HEK293T (cell line): ENCODE results near the gene ATP9B.

ENCODE experiments used
- CTCF ChIA-PET: fragments of 350-600 bp; formaldehyde crosslinking; extraction: SDS; loops from one replicate; lab custom pipeline; 2021; ENCODE audit warnings: antibody characterized with exemption, inconsistent platforms; lab: Yijun Ruan, JAX
- POLR2A ChIA-PET: fragments of 350-600 bp; formaldehyde crosslinking; extraction: SDS; loops from one replicate; lab custom pipeline; 2020; ENCODE audit warnings: antibody characterized with exemption, inconsistent platforms; lab: Yijun Ruan, JAX
- DNase-seq: peaks from one replicate; pipeline ENCODE4 v3.0.0; 2012; ENCODE audit warnings: mixed read lengths; ENCODE audit errors: extremely low spot score
- ARNT ChIP-seq: fragments of 450-650 bp; IDR thresholded peaks from 2 replicates; pipeline ENCODE4 v1.6.1; 2017; ENCODE audit warnings: mild to moderate bottlenecking
- BHLHE40 ChIP-seq: fragments of 450-650 bp; IDR thresholded peaks from 2 replicates; pipeline ENCODE4 v1.6.1; 2016; ENCODE audit warnings: mild to moderate bottlenecking, moderate library complexity, borderline replicate concordance
- CTBP1 ChIP-seq: fragments of 450-650 bp; IDR thresholded peaks from 2 replicates; pipeline ENCODE4 v1.6.1; 2016; ENCODE audit warnings: borderline replicate concordance
- ELF4 ChIP-seq: fragments of 450-650 bp; IDR thresholded peaks from 2 replicates; pipeline ENCODE4 v1.6.1; 2017; ENCODE audit warnings: antibody characterized with exemption
- FOXA1 ChIP-seq: fragments of 450-650 bp; IDR thresholded peaks from 2 replicates; pipeline ENCODE4 v1.6.1; 2016; ENCODE audit warnings: mild to moderate bottlenecking
- FOXK2 ChIP-seq: fragments of 450-650 bp; IDR thresholded peaks from 2 replicates; pipeline ENCODE4 v1.6.1; 2016; ENCODE audit warnings: mild to moderate bottlenecking
- FOXM1 ChIP-seq: fragments of 450-650 bp; IDR thresholded peaks from 2 replicates; pipeline ENCODE4 v1.6.1; 2017; ENCODE audit warnings: mild to moderate bottlenecking, borderline replicate concordance
- HDGF ChIP-seq: fragments of 450-650 bp; IDR thresholded peaks from 2 replicates; pipeline ENCODE4 v1.6.1; 2017; ENCODE audit warnings: antibody characterized with exemption, borderline replicate concordance
- L3MBTL2 ChIP-seq: fragments of 450-650 bp; conservative IDR thresholded peaks from 2 replicates; pipeline ENCODE4 v1.6.1; 2016; ENCODE audit warnings: mild to moderate bottlenecking
- LEF1 ChIP-seq: fragments of 450-650 bp; IDR thresholded peaks from 2 replicates; pipeline ENCODE4 v1.6.1; 2017; ENCODE audit warnings: mild to moderate bottlenecking, borderline replicate concordance
- NFRKB ChIP-seq: fragments of 450-650 bp; IDR thresholded peaks from 2 replicates; pipeline ENCODE4 v1.6.1; 2016; ENCODE audit warnings: mild to moderate bottlenecking, moderate library complexity
- SP1 ChIP-seq: fragments of 450-650 bp; IDR thresholded peaks from 2 replicates; pipeline ENCODE4 v1.6.1; 2017
- SUZ12 ChIP-seq: fragments of 450-650 bp; IDR thresholded peaks from 2 replicates; pipeline ENCODE4 v1.6.1; 2016; ENCODE audit warnings: mild to moderate bottlenecking
- TARDBP ChIP-seq: fragments of 450-650 bp; IDR thresholded peaks from 2 replicates; pipeline ENCODE4 v1.6.1; 2016
- ZNF384 ChIP-seq: fragments of 450-650 bp; IDR thresholded peaks from 2 replicates; pipeline ENCODE4 v1.6.1; 2016
- TF ChIP-seq, protein P1 (sequence below): fragments of 450-650 bp; IDR thresholded peaks from 2 replicates; pipeline ENCODE4 v1.6.1; 2016

ATP9B gene

DNA sequence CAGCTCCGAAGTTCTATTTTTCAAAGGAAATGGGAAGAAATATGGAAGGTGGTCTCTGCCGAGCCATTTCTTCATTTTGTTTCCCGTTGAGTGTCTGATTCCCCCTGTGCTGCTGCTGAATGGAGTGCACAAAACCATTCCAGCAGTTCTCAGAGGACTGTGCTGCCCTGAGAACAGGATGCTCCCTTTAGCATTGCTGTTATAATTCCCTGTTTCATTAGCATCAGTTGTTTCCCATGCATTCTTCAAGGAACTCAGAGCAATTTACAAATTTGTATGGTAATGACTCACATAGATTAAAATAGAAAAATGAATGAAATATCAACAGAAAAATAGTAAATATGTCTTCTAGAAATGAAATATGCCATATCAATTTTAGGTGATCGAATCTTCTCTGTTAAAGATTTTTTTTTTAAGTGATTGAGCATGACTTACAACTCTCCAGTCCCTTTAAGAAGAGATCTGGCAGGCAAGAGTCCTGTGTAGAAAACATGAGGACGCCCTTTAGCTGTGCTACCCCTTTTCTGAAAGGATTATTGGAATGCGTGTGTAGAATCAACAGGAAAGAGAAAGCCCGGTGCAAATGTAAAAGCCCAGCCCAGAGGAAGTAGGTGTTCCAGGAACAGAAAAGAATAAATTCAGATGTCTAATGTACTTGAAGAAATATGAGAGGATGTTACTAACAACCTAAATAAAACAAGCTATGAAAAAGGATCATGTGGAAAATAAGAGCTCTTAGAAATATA lies 118.5 kb downstream of the ATP9B start:
- ChIA-PET POLR2A (no interaction called here), CTCF (no interaction called here)
- DNase-seq, result no peak
- TF ChIP-seq CTBP1 (no peak), FOXK2 (no peak), BHLHE40 (no peak), LEF1 (no peak), ARNT (no peak), NFRKB (no peak), FOXM1 (no peak), HDGF (no peak), L3MBTL2 (no peak), ZNF384 (no peak), FOXA1 (no peak)
- TF ChIP-seq, protein P1, sequence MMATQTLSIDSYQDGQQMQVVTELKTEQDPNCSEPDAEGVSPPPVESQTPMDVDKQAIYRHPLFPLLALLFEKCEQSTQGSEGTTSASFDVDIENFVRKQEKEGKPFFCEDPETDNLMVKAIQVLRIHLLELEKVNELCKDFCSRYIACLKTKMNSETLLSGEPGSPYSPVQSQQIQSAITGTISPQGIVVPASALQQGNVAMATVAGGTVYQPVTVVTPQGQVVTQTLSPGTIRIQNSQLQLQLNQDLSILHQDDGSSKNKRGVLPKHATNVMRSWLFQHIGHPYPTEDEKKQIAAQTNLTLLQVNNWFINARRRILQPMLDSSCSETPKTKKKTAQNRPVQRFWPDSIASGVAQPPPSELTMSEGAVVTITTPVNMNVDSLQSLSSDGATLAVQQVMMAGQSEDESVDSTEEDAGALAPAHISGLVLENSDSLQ, result no peak

DNA sequence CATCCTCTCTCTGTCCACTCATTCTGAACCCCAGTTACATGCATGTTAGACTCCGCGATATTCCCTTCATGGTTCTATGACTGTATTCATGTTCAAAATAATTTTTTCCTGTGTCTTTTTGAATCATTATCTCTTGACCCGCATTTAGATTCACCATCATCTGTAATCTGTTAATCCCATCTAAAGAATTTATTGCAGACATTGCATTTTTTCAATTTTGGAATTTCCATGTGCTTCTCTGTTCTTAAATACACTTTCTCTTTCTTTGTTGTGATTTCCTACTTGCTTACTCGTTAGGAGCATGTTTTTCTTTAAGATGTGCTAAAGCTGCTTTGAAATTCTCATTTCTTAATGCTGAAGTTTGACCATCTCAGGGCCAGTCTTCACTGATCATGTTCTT lies 122.2 kb downstream of the ATP9B start:
- POLR2A ChIA-PET, result no interaction called here

DNA sequence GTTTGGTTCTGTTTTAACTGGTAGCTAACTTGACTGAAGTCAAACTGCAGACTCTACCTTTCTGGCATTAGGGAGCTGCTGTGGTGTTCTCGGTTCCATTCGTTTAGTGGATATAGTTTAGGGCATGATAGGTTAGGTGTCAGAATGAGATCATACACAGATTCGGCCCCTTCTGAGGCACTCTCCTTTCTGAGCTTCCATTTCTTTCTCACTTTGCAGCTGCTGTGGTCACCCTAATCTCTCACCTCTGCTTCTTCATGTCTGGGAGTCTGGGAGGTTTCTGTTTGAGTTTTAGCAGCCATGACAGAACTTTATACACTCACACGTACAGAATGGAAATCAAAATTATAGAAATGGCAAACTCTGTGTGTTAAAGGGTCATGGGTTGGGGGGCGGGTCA lies 122.8 kb downstream of the ATP9B start:
- DNase-seq, result no peak
- no peak for TF ChIP-seq HDGF
- TF ChIP-seq ARNT, result no peak
- TF ChIP-seq BHLHE40, result no peak
- TF ChIP-seq FOXK2, result no peak
- TF ChIP-seq SP1, result no peak
- no peak for TF ChIP-seq NFRKB
- no peak for TF ChIP-seq ELF4
- no peak for TF ChIP-seq L3MBTL2
- no peak for TF ChIP-seq LEF1
- TF ChIP-seq ZNF384, result no peak
- no peak for TF ChIP-seq FOXM1
- TF ChIP-seq SUZ12, result no peak
- no peak for TF ChIP-seq CTBP1
- TF ChIP-seq TARDBP, result no peak
- TF ChIP-seq FOXA1, result no peak
- TF ChIP-seq, protein P1, result no peak
- POLR2A ChIA-PET, result no interaction called here
- CTCF ChIA-PET, result no interaction called here

More for the DNA sequence above, 122.2 kb downstream of the ATP9B start:
- DNase-seq, result no peak
- TF ChIP-seq ELF4, result no peak
- TF ChIP-seq BHLHE40, result no peak
- no peak for TF ChIP-seq SP1
- TF ChIP-seq ZNF384, result no peak
- no peak for TF ChIP-seq FOXK2
- TF ChIP-seq, protein P1, result no peak
- TF ChIP-seq FOXA1, result no peak
- no peak for TF ChIP-seq LEF1
- TF ChIP-seq SUZ12, result no peak
- no peak for TF ChIP-seq HDGF
- no peak for TF ChIP-seq L3MBTL2
- no peak for TF ChIP-seq ARNT
- CTCF ChIA-PET, result no interaction called here

DNA sequence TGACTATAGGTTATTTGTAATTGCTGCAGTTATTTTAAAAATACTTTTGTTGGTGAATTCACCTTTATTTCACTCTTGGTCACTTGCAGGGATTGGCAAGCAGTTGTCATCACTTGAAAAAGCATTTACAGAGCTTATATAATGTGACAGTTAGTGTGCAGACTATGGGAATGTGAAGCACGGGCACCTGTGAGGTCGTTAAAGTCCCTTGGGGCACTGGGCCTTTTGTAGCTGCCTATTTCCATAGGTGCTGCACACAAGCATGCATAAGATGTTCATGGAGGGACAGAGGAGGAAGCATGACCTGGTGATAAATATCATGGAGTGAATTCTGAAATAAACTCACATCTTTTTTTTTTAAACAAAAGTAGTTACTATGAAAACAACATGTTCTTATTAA lies 124.6 kb downstream of the ATP9B start:
- ChIA-PET POLR2A (no interaction called here), CTCF (no interaction called here)
- no peak for DNase-seq
- TF ChIP-seq FOXM1, result no peak
- no peak for TF ChIP-seq ZNF384
- TF ChIP-seq ARNT, result no peak
- no peak for TF ChIP-seq ELF4
- TF ChIP-seq SP1, result no peak
- no peak for TF ChIP-seq BHLHE40

DNA sequence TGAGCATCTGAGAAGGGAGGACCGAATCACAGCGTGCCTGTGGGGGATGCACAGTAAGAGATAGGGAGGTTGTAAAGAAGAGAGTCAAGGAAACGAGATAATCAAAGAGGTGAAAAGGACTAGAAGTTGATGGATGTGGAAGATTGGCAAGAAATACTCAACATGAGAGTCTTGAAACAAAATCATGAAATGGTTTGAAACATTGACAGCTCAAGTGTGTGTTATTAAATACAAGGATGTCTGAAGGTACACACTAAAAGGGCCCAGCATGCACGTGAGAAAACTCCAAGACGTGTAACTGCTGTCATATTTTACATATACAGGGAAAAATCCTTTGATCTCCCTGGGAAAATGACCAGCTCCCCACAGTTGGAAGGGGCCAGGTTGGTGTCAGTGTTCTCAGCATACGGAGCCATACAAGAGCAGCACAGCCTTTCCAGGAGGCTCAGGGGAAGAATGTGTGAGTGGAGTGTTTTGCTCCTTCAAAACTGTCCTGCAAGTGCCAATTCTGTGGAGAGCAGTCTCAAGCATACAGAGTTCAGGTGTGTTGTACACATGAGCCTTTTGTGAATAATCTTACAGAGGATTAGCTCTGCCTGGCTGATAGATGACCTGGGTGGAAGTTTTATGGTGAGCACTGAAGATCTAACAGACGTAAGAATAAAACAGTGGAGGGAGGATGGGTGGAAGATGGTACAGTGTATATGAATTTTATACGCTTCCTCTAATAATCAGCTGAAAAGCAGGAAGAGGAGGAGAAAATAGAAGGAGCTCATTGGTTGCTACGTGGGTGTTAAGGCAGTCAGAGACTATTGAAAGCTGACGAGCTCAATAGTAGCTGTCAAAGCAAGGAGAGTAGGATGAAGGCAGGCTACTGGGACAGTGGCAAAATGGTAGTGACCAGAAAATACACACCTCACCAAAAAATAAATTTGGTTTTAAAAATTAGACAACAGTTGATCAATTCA lies 126.8 kb downstream of the ATP9B start:
- CTCF ChIA-PET, result no interaction called here
- POLR2A ChIA-PET, result no interaction called here
- no peak for DNase-seq
- TF ChIP-seq TARDBP, result no peak
- no peak for TF ChIP-seq FOXK2
- TF ChIP-seq SP1, result no peak
- no peak for TF ChIP-seq BHLHE40
- TF ChIP-seq SUZ12, result no peak
- TF ChIP-seq, protein P1, result no peak
- TF ChIP-seq NFRKB, result no peak
- TF ChIP-seq FOXA1, result no peak
- TF ChIP-seq ZNF384, result no peak
- no peak for TF ChIP-seq FOXM1
